Measurements from ENCODE around the gene KCTD1. TPM values are rescaled to one million over a fixed set of nuclear protein-coding genes. Genes with fewer than 3 reads are reported as not detected.

KCTD1 gene
- total and polyA plus RNA-seq, 2 of the 8 experiments (the other 6 are each of a cell fraction or from before 2014, with no cell fraction given), result 7.7 to 14.0 TPM

DNA sequence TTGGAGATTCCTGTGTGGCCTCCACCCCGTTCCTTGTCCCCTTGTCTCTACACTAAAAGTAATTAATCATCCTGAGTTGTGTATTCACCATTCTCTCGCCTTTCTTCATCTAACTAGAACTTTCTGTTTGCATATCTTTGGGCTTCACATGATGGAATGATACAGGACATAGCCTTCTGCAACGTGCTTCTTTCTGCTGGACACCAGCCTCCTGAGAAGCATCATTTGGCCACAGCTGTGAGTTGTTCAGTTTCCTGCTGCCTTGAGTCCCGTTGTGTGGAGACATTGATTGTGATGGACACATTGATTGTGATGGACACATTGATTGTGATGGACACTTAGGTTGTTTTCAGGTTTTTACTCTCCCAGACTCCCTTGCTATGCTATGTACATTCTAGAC, 139.3 kb downstream of the KCTD1 start:
- H3K9ac ChIP-seq (replicated peaks in 1 of 4; ENCODE audit: extremely low read depth in 1 of 4, low read depth in 3 of 4, low read length in 3 of 4), result no peak overlapping the region
- no peak overlapping the region for H4K91ac ChIP-seq (replicated peaks; ENCODE audit: insufficient read length, low read length)
- no peaks in the 10 kb centered on the region for H3K23me2 ChIP-seq (ENCODE audit: low read depth, low read length)
- no peak overlapping the region for H2AK5ac ChIP-seq (ENCODE audit: low read depth, low read length)
- H3K18ac ChIP-seq (ENCODE audit: extremely low read depth, low read length), result no peak overlapping the region
- H2BK5ac ChIP-seq (ENCODE audit: low read depth, low read length), result no peak overlapping the region
- no peaks in the 10 kb centered on the region for H3K36me3 ChIP-seq (ENCODE audit: control insufficient read depth in 2 of 4, insufficient read depth in 4 of 4, low read length in 3 of 4)
- 92% methylated on average over 4 of the region's 4 CpGs; no CpG with 5 or more reads in 1 of the 2 experiments for WGBS, 2 experiments (ENCODE audit: extremely low coverage in 1 of 2, insufficient coverage in 1 of 2, insufficient read length in 1 of 2, insufficient replicate concordance in 2 of 2, low coverage in 1 of 2, low lambda C conversion rate in 2 of 2, missing lambda C conversion rate in 1 of 2)
- H3K4me2 ChIP-seq (ENCODE audit: insufficient read depth in 1 of 2, low read depth in 2 of 2, low read length in 2 of 2), result no peak overlapping the region
- H2BK12ac ChIP-seq (ENCODE audit: low read depth, low read length), result no peak overlapping the region
- no peaks in the 10 kb centered on the region for H3K27me3 ChIP-seq (replicated peaks in 1 of 4; ENCODE audit: control insufficient read depth in 3 of 4, extremely low read depth in 1 of 4, insufficient read depth in 3 of 4, low read length in 3 of 4)
- H2BK15ac ChIP-seq (ENCODE audit: low read length), result no peak overlapping the region
- no peak overlapping the region for H3K56ac ChIP-seq (replicated peaks; ENCODE audit: insufficient read length, low read depth, low read length)
- H3K23ac ChIP-seq (ENCODE audit: insufficient read length), result no peak overlapping the region
- H4K20me1 ChIP-seq (replicated peaks in 1 of 2; ENCODE audit: control insufficient read depth in 1 of 2, insufficient read depth in 2 of 2, low read length in 2 of 2), result no peaks in the 10 kb centered on the region
- H3K14ac ChIP-seq (ENCODE audit: insufficient read length), result no peak overlapping the region
- H3K9me3 ChIP-seq (ENCODE audit: insufficient read depth in 2 of 2, low read depth in 1 of 2, low read length in 1 of 2), result no peaks in the 10 kb centered on the region
- H2AFZ ChIP-seq (ENCODE audit: low read length), result no peak overlapping the region
- no peak overlapping the region for H4K5ac ChIP-seq (ENCODE audit: insufficient read length, low read depth, low read length)
- ChIA-PET CTCF (ENCODE audit: partially characterized antibody) (interaction anchor here (0.9 to 1.3 kb wide), 2 partner anchors 8 to 160 kb away, joined by 3 read pairs; no protein-coding TSS in a partner anchor), POLR2A (ENCODE audit: partially characterized antibody) (no interaction called here)
- H2BK20ac ChIP-seq (ENCODE audit: low read length), result no peak overlapping the region
- H2BK120ac ChIP-seq (replicated peaks; ENCODE audit: low read depth, low read length), result no peak overlapping the region
- no peaks in the 10 kb centered on the region for H3K79me2 ChIP-seq (ENCODE audit: control insufficient read depth in 1 of 2, insufficient read depth in 2 of 2, low read length in 2 of 2)
- TF ChIP-seq KDM5A (IDR thresholded peaks at IDR 0.05; ENCODE audit: low read length), result no peak
- no peak for TF ChIP-seq MAFK (IDR thresholded peaks at IDR 0.05; ENCODE audit: low read depth, low read length)
- no peak for TF ChIP-seq EP300 (IDR thresholded peaks at IDR 0.05; ENCODE audit: borderline replicate concordance in 1 of 2, low read depth in 2 of 2, low read length in 2 of 2)
- TF ChIP-seq ASH2L (IDR thresholded peaks at IDR 0.05; ENCODE audit: low read length), result no peak
- TF ChIP-seq TCF12 (IDR thresholded peaks at IDR 0.05; ENCODE audit: low read depth, low read length), result no peak
- H4K8ac ChIP-seq (ENCODE audit: extremely low read depth, insufficient read depth, low read length), result no peak overlapping the region
- H3K79me1 ChIP-seq (ENCODE audit: low read depth, low read length), result no peaks in the 10 kb centered on the region
- H3K27ac ChIP-seq (ENCODE audit: low read depth, low read length), result no peak overlapping the region
- no peak overlapping the region for H3K4ac ChIP-seq (replicated peaks; ENCODE audit: insufficient read length, low read depth, low read length)
- H3K4me3 ChIP-seq (ENCODE audit: extremely low read depth in 1 of 4, insufficient read depth in 2 of 4, low read depth in 3 of 4, low read length in 4 of 4), result no peak overlapping the region
- DNase-seq (ENCODE audit: low read depth in 1 of 2, low spot score in 2 of 2) (no peak), FAIRE-seq (no peak)
- peaks cover 2 to 4% (median 3%) of the 10 kb centered on the region in 4 experiments; a peak in 3 of 7 replicates for H3K4me1 ChIP-seq (replicated peaks in 1 of 4; ENCODE audit: control insufficient read depth in 3 of 4, insufficient read depth in 4 of 4, low read length in 3 of 4)

Measured in H1 (cell line).